Mesenchymal stem cell (in vitro differentiated cells and primary cell): Measurements from ENCODE around the gene MSH4.

Experiments
- DNase-seq: peaks from one replicate; pipeline ENCODE4 v3.0.0-alpha.2; 2013
- H2AFZ ChIP-seq: one replicate; pipeline ENCODE4 v1.6.1; 2013; ENCODE audit warnings: low read depth, mild to moderate bottlenecking, control low read depth, inconsistent platforms, low read length, moderate library complexity
- H2AK5ac ChIP-seq: 2 replicates; pipeline ENCODE4 v1.6.1; 2013; ENCODE audit warnings: low read length, moderate library complexity, mild to moderate bottlenecking, inconsistent platforms; ENCODE audit not compliant: severe bottlenecking
- H2BK120ac ChIP-seq: one replicate; pipeline ENCODE4 v1.6.1; 2013; ENCODE audit warnings: low read depth, mild to moderate bottlenecking, inconsistent platforms, low read length, moderate library complexity
- H2BK12ac ChIP-seq, 2 experiments: one replicate each; pipeline ENCODE4 v1.6.1; 2013; ENCODE audit warnings: inconsistent platforms in 2 of 2, low read length in 2 of 2, mild to moderate bottlenecking in 2 of 2, moderate library complexity in 2 of 2, control low read depth in 1 of 2
- H2BK15ac ChIP-seq: one replicate; pipeline ENCODE4 v1.6.1; 2013; ENCODE audit warnings: mild to moderate bottlenecking, low read depth, inconsistent platforms; ENCODE audit not compliant: poor library complexity, severe bottlenecking
- H2BK5ac ChIP-seq: 2 replicates; pipeline ENCODE4 v1.6.1; 2013; ENCODE audit warnings: low read depth, mild to moderate bottlenecking, low read length, control low read depth, inconsistent platforms; ENCODE audit not compliant: poor library complexity, severe bottlenecking
- H3K14ac ChIP-seq, 2 experiments: one replicate each; pipeline ENCODE4 v1.6.1; 2013; ENCODE audit warnings: inconsistent platforms in 2 of 2, low read length in 2 of 2, control low read depth in 1 of 2, mild to moderate bottlenecking in 1 of 2, moderate library complexity in 1 of 2
- H3K18ac ChIP-seq, 2 experiments: one replicate each; pipeline ENCODE4 v1.6.1; 2013; ENCODE audit warnings: inconsistent platforms in 2 of 2, low read length in 2 of 2, control low read depth in 1 of 2, low read depth in 1 of 2, mild to moderate bottlenecking in 1 of 2
- H3K23ac ChIP-seq, 2 experiments: one replicate each; pipeline ENCODE4 v1.6.1; 2013; ENCODE audit warnings: inconsistent platforms in 2 of 2, low read length in 2 of 2, mild to moderate bottlenecking in 2 of 2, moderate library complexity in 2 of 2, control low read depth in 1 of 2
- H3K27ac ChIP-seq: 2 replicates; pipeline ENCODE4 v1.5.1; 2013; ENCODE audit warnings: mild to moderate bottlenecking, moderate library complexity, low read length, control low read depth, inconsistent platforms; ENCODE audit not compliant: poor library complexity, severe bottlenecking
- H3K27me3 ChIP-seq, 2 experiments: 2 replicates each; pipeline versions ENCODE4 v1.6.1 to v1.7.0; 2013; ENCODE audit warnings: low read length in 2 of 2, mild to moderate bottlenecking in 2 of 2, moderate library complexity in 2 of 2, control low read depth in 1 of 2, inconsistent platforms in 1 of 2; ENCODE audit not compliant: control insufficient read depth in 1 of 2, insufficient read depth in 1 of 2
- H3K36me3 ChIP-seq, 2 experiments: 2 replicates each; pipeline versions ENCODE4 v1.6.1 to v1.7.0; 2013; ENCODE audit warnings: low read length in 2 of 2, control low read depth in 1 of 2, inconsistent platforms in 1 of 2, low read depth in 1 of 2, mild to moderate bottlenecking in 1 of 2; ENCODE audit not compliant: insufficient read depth in 2 of 2, control insufficient read depth in 1 of 2
- H3K4ac ChIP-seq, 2 experiments: one replicate each; pipeline ENCODE4 v1.6.1; 2013; ENCODE audit warnings: inconsistent platforms in 2 of 2, low read length in 2 of 2, mild to moderate bottlenecking in 2 of 2, moderate library complexity in 2 of 2, control low read depth in 1 of 2, low read depth in 1 of 2
- H3K4me1 ChIP-seq: 2 replicates; pipeline ENCODE4 v1.6.1; 2013; ENCODE audit warnings: low read depth, low read length, control low read depth; ENCODE audit not compliant: control insufficient read depth, insufficient read depth
- H3K4me2 ChIP-seq: 2 replicates; pipeline ENCODE4 v1.6.1; 2013; ENCODE audit warnings: low read length, mild to moderate bottlenecking, inconsistent platforms; ENCODE audit not compliant: poor library complexity, severe bottlenecking
- H3K4me3 ChIP-seq, 2 experiments: 2 replicates each; pipeline versions ENCODE4 v1.5.1 to v1.7.0; 2013; ENCODE audit warnings: low read length in 2 of 2, mild to moderate bottlenecking in 2 of 2, control low read depth in 1 of 2, low read depth in 1 of 2; ENCODE audit not compliant: insufficient read depth in 1 of 2
- H3K79me1 ChIP-seq: replicated peaks from 2 replicates; pipeline ENCODE4 v1.6.1; 2013; ENCODE audit warnings: mild to moderate bottlenecking, control low read depth, low read length, inconsistent platforms; ENCODE audit not compliant: poor library complexity, severe bottlenecking
- H3K9ac ChIP-seq: 2 replicates; pipeline ENCODE4 v1.7.0; 2013; ENCODE audit warnings: mild to moderate bottlenecking, low read length, moderate library complexity
- H3K9me3 ChIP-seq: 2 replicates; pipeline ENCODE4 v1.7.0; 2013; ENCODE audit warnings: mild to moderate bottlenecking, low read length; ENCODE audit not compliant: control insufficient read depth
- H4K8ac ChIP-seq: one replicate; pipeline ENCODE4 v1.6.1; 2013; ENCODE audit warnings: inconsistent platforms, mild to moderate bottlenecking, low read length, moderate library complexity
- H4K91ac ChIP-seq: one replicate; pipeline ENCODE4 v1.6.1; 2013; ENCODE audit warnings: mild to moderate bottlenecking, low read length, inconsistent platforms
- WGBS: methylation state at CpG from one replicate; pipeline ENCODE4 v1.1.7; 2013; ENCODE audit warnings: mixed read lengths; 5-methylcytosine and 5-hydroxymethylcytosine counted together

The MSH4 gene

GRCh38 chr1:75861831-75862230 is 65.1 kb downstream of the MSH4 start:
- H3K36me3 ChIP-seq: no peaks in the 10 kb centered on the region
- no peaks in the 10 kb centered on the region for H3K9me3 ChIP-seq
- H3K27me3 ChIP-seq: peaks cover 0 to 4% of the 10 kb centered on the region in 2 experiments
- no peak overlapping the region for H3K4me2 ChIP-seq
- H2BK5ac ChIP-seq: no peak overlapping the region
- H3K4ac ChIP-seq: no peak overlapping the region
- no peak overlapping the region for H2BK15ac ChIP-seq
- H3K23ac ChIP-seq: no peak overlapping the region
- no peak overlapping the region for H3K18ac ChIP-seq
- H3K14ac ChIP-seq: no peak overlapping the region
- WGBS: 71% methylated on average over 6 of the region's 6 CpGs
- no peak overlapping the region for H3K27ac ChIP-seq
- H2AFZ ChIP-seq: no peak overlapping the region
- H3K4me1 ChIP-seq: peaks cover 2% of the 10 kb centered on the region
- H3K4me3 ChIP-seq: no peak overlapping the region
- H2BK12ac ChIP-seq: no peak overlapping the region
- H2BK120ac ChIP-seq: no peak overlapping the region
- no peaks in the 10 kb centered on the region for H3K79me1 ChIP-seq
- no peak overlapping the region for H3K9ac ChIP-seq
- H4K8ac ChIP-seq: no peak overlapping the region
- H2AK5ac ChIP-seq: no peak overlapping the region
- no peak for DNase-seq
- no peak overlapping the region for H4K91ac ChIP-seq

- no peak overlapping the region for H3K4ac ChIP-seq
- H3K27ac ChIP-seq: no peak overlapping the region
- H3K27me3 ChIP-seq: no peaks in the 10 kb centered on the region
- no peak for DNase-seq
- H2BK15ac ChIP-seq: no peak overlapping the region
- H4K91ac ChIP-seq: no peak overlapping the region
- H3K18ac ChIP-seq: no peak overlapping the region
- no peaks in the 10 kb centered on the region for H3K9me3 ChIP-seq
- H3K23ac ChIP-seq: no peak overlapping the region
- no peak overlapping the region for H2AFZ ChIP-seq
- no peak overlapping the region for H3K4me2 ChIP-seq
- no peak overlapping the region for H2BK12ac ChIP-seq
- WGBS: no CpG with 5 or more reads among the region's 1 CpG
- no peak overlapping the region for H3K4me3 ChIP-seq
- no peak overlapping the region for H3K9ac ChIP-seq
- H3K4me1 ChIP-seq: no peaks in the 10 kb centered on the region
- no peaks in the 10 kb centered on the region for H3K79me1 ChIP-seq
- H3K36me3 ChIP-seq: no peaks in the 10 kb centered on the region
- no peak overlapping the region for H4K8ac ChIP-seq
- no peak overlapping the region for H3K14ac ChIP-seq
- H2BK5ac ChIP-seq: no peak overlapping the region
- H2AK5ac ChIP-seq: no peak overlapping the region
- H2BK120ac ChIP-seq: no peak overlapping the region
Observed at GRCh38 chr1:75870951-75871350, 74.3 kb downstream of the MSH4 start.

GRCh38 chr1:75879985-75880384 is 83.3 kb downstream of the MSH4 start:
- Histone ChIP-seq H3K14ac (no peak overlapping the region), H3K4ac (no peak overlapping the region), H4K91ac (no peak overlapping the region), H3K4me2 (no peak overlapping the region), H2BK5ac (no peak overlapping the region), H2BK15ac (no peak overlapping the region), H2AFZ (no peak overlapping the region), H3K9me3 (no peaks in the 10 kb centered on the region), H3K4me1 (no peaks in the 10 kb centered on the region), H3K36me3 (no peaks in the 10 kb centered on the region), H2BK12ac (no peak overlapping the region), H2BK120ac (no peak overlapping the region), H3K4me3 (no peak overlapping the region), H3K27me3 (no peaks in the 10 kb centered on the region), H3K18ac (no peak overlapping the region), H3K23ac (no peak overlapping the region), H3K79me1 (no peaks in the 10 kb centered on the region), H3K27ac (no peak overlapping the region), H4K8ac (no peak overlapping the region), H3K9ac (no peak overlapping the region), H2AK5ac (no peak overlapping the region)
- no CpG with 5 or more reads among the region's 1 CpG for WGBS
- DNase-seq: no peak

- no CpG with 5 or more reads among the region's 1 CpG for WGBS
- no peak overlapping the region for H2BK12ac ChIP-seq
- H3K4me2 ChIP-seq: no peak overlapping the region
Observed at GRCh38 chr1:75884437-75884836, 87.8 kb downstream of the MSH4 start.

More at GRCh38 chr1:75884437-75884836, 87.8 kb downstream of the MSH4 start:
- no peaks in the 10 kb centered on the region for H3K36me3 ChIP-seq
- no peaks in the 10 kb centered on the region for H3K4me1 ChIP-seq
- H2AK5ac ChIP-seq: no peak overlapping the region
- no peak overlapping the region for H4K91ac ChIP-seq
- no peak overlapping the region for H4K8ac ChIP-seq
- H3K27ac ChIP-seq: no peak overlapping the region
- H3K23ac ChIP-seq: no peak overlapping the region
- H3K79me1 ChIP-seq: no peaks in the 10 kb centered on the region
- no peaks in the 10 kb centered on the region for H3K27me3 ChIP-seq
- H3K9ac ChIP-seq: no peak overlapping the region
- H3K4me3 ChIP-seq: no peak overlapping the region
- H2BK5ac ChIP-seq: no peak overlapping the region
- H3K9me3 ChIP-seq: no peaks in the 10 kb centered on the region
- H3K18ac ChIP-seq: no peak overlapping the region
- H3K4ac ChIP-seq: no peak overlapping the region
- H3K14ac ChIP-seq: no peak overlapping the region
- no peak overlapping the region for H2AFZ ChIP-seq
- no peak overlapping the region for H2BK15ac ChIP-seq
- no peak for DNase-seq
- no peak overlapping the region for H2BK120ac ChIP-seq
